ENCODE data around the gene CRYBB2.
A peak's percentile ranks its signal among the peaks of the same experiment; 100 is the strongest.
"Not testable (repeated sequence)": the region's sequence is repeated elsewhere in the genome, so short reads cannot be mapped to it uniquely, and the experiment has no call there.

Gene CRYBB2

GRCh38 chr22:25200967-25201366 is 18.5 kb upstream of the CRYBB2 start:
- DNase-seq = no peak

GRCh38 chr22:25201557-25202273 is 17.7 kb upstream of the CRYBB2 start:
- no peak for DNase-seq

- DNase-seq = peak; percentile 56
These were observed 17.0 kb upstream of the CRYBB2 start for GRCh38 chr22:25202290-25202921.

GRCh38 chr22:25203082-25203481 is 16.4 kb upstream of the CRYBB2 start:
- no peak for DNase-seq

- DNase-seq = not testable (repeated sequence)
These were observed 14.9 kb upstream of the CRYBB2 start for GRCh38 chr22:25204547-25204946.

- DNase-seq = no peak
These were observed 13.6 kb upstream of the CRYBB2 start for GRCh38 chr22:25205847-25206246.

- no peak for DNase-seq
These were observed 12.4 kb upstream of the CRYBB2 start for GRCh38 chr22:25206998-25207397.

- DNase-seq = no peak
These were observed 11.8 kb upstream of the CRYBB2 start for GRCh38 chr22:25207553-25208157.

- no peak for DNase-seq
These were observed 11.1 kb upstream of the CRYBB2 start for GRCh38 chr22:25208328-25208727.

- no peak for DNase-seq
These were observed 10.5 kb upstream of the CRYBB2 start for GRCh38 chr22:25208743-25209505.

- no peak for DNase-seq
These were observed 8.6 kb upstream of the CRYBB2 start for GRCh38 chr22:25210793-25211192.

GRCh38 chr22:25212337-25212736 is 7.1 kb upstream of the CRYBB2 start:
- DNase-seq = no peak

GRCh38 chr22:25213221-25213620 is 6.2 kb upstream of the CRYBB2 start:
- no peak for DNase-seq

GRCh38 chr22:25216230-25216629 is 3.2 kb upstream of the CRYBB2 start:
- DNase-seq = no peak

- no peak for DNase-seq
These were observed 556 bp downstream of the CRYBB2 start for GRCh38 chr22:25219948-25220442.

GRCh38 chr22:25221790-25222189 is 2.4 kb downstream of the CRYBB2 start:
- no peak for DNase-seq

- no peak for DNase-seq
These were observed 3.9 kb downstream of the CRYBB2 start for GRCh38 chr22:25223269-25223850.

- no peak for DNase-seq
These were observed 9.4 kb downstream of the CRYBB2 start for GRCh38 chr22:25228822-25229221.

- not testable (repeated sequence) for DNase-seq
These were observed 11.3 kb downstream of the CRYBB2 start for GRCh38 chr22:25230760-25231159.

- no peak for DNase-seq
These were observed 12.9 kb downstream of the CRYBB2 start for GRCh38 chr22:25232301-25232700.

GRCh38 chr22:25233706-25234105 is 14.3 kb downstream of the CRYBB2 start:
- not testable (repeated sequence) for DNase-seq

- DNase-seq = peak; percentile 53
These were observed 16.3 kb downstream of the CRYBB2 start for GRCh38 chr22:25235547-25236290.
